ENCODE results near the gene RAMP2. TPM values are rescaled to one million over a fixed set of nuclear protein-coding genes. Genes with fewer than 3 reads are reported as not detected.

Gene RAMP2
- total and polyA plus RNA-seq, 7 donors, result 9.2 to 39.8 (median 21.4) TPM

- WGBS, 3 donors, result 20 to 34% (median 29%) methylated on average over 25 to 29 of the region's 29 CpGs
- Histone ChIP-seq H3K27me3 (ENCODE audit: insufficient read depth in 3 of 3, low read length in 2 of 3) (peaks cover 0 to 73% (median 23%) of the 10 kb centered on the region in 3 donors), H3K36me3 (ENCODE audit: insufficient read depth in 1 of 2, low read depth in 1 of 2) (peaks cover 6 to 24% of the 10 kb centered on the region in 2 donors), H3K9me3 (no peaks in the 10 kb centered on the region), H3K4me3 (no peak overlapping the region), H3K27ac (no peak overlapping the region), H3K4me1 (no peaks in the 10 kb centered on the region)
- intact Hi-C loops (cut with DNase I), result no loop called here
- TF ChIP-seq CTCF (IDR thresholded peaks at IDR 0.05), result no peak
- ATAC-seq (no peak), DNase-seq (no peak)
These were observed 21.4 kb downstream of the RAMP2 start for GRCh38 chr17:42782166-42783061.

- no peak for ATAC-seq
- intact Hi-C loops (cut with DNase I), result no loop called here
- 21 to 31% (median 28%) methylated on average over 9 of the region's 9 CpGs for WGBS, 3 donors
These were observed 22.2 kb downstream of the RAMP2 start for GRCh38 chr17:42783062-42783790.

GRCh38 chr17:42783791-42784138, 22.7 kb downstream of the RAMP2 start:
- intact Hi-C loops (cut with DNase I), result no loop called here
- 6 to 17% (median 10%) methylated on average over 22 of the region's 22 CpGs for WGBS, 3 donors

More at GRCh38 chr17:42783062-42783790, 22.2 kb downstream of the RAMP2 start:
- Histone ChIP-seq H3K4me3 (no peak overlapping the region), H3K27me3 (ENCODE audit: insufficient read depth in 3 of 3, low read length in 2 of 3) (peaks cover 0 to 81% (median 25%) of the 10 kb centered on the region in 3 donors), H3K9me3 (no peaks in the 10 kb centered on the region), H3K36me3 (ENCODE audit: insufficient read depth in 1 of 2, low read depth in 1 of 2) (peaks cover 6 to 16% of the 10 kb centered on the region in 2 donors), H3K27ac (no peak overlapping the region), H3K4me1 (no peaks in the 10 kb centered on the region)
- TF ChIP-seq CTCF (IDR thresholded peaks at IDR 0.05), result no peak
- DNase-seq, result no peak

GRCh38 chr17:42784409-42784808, 23.4 kb downstream of the RAMP2 start:
- peaks cover 0 to 88% (median 25%) of the 10 kb centered on the region in 3 donors for H3K27me3 ChIP-seq (ENCODE audit: insufficient read depth in 3 of 3, low read length in 2 of 3)
- 9 to 24% (median 13%) methylated on average over 25 of the region's 25 CpGs for WGBS, 3 donors

More at GRCh38 chr17:42783791-42784138, 22.7 kb downstream of the RAMP2 start:
- ATAC-seq (no peak), DNase-seq (no peak)
- Histone ChIP-seq H3K9me3 (no peaks in the 10 kb centered on the region), H3K4me1 (no peaks in the 10 kb centered on the region), H3K27me3 (ENCODE audit: insufficient read depth in 3 of 3, low read length in 2 of 3) (peaks cover 0 to 84% (median 25%) of the 10 kb centered on the region in 3 donors), H3K4me3 (no peak overlapping the region), H3K36me3 (ENCODE audit: insufficient read depth in 1 of 2, low read depth in 1 of 2) (peaks cover 6 to 10% of the 10 kb centered on the region in 2 donors), H3K27ac (no peak overlapping the region)
- no peak for TF ChIP-seq CTCF (IDR thresholded peaks at IDR 0.05)

More at GRCh38 chr17:42784409-42784808, 23.4 kb downstream of the RAMP2 start:
- Histone ChIP-seq H3K27ac (no peak overlapping the region), H3K4me3 (no peak overlapping the region), H3K36me3 (ENCODE audit: insufficient read depth in 1 of 2, low read depth in 1 of 2) (peaks cover under 1 to 4% of the 10 kb centered on the region in 2 donors), H3K4me1 (no peaks in the 10 kb centered on the region), H3K9me3 (no peaks in the 10 kb centered on the region)
- DNase-seq (no peak), ATAC-seq (no peak)
- intact Hi-C loops (cut with DNase I), result no loop called here
- TF ChIP-seq CTCF (IDR thresholded peaks at IDR 0.05), result no peak

All from psoas muscle (tissue), 8 donors.